D721Med (cell line): ENCODE results near the gene ZNF692.

Experiments used
- DNase-seq: peaks from one replicate; pipeline ENCODE4 v3.0.0; 2011; ENCODE audit warnings: low spot score; ENCODE audit not compliant: insufficient read length
- FAIRE-seq: peaks from 2 replicates; lab custom pipeline; 2011; peaks lifted over from hg19 to GRCh38; lab: Jason Lieb, UNC
- TF ChIP-seq, protein P1 (sequence below): IDR thresholded peaks from 2 replicates; pipeline ENCODE4 v1.5.1; 2012; ENCODE audit warnings: mild to moderate bottlenecking, control low read depth; ENCODE audit not compliant: insufficient read depth; ENCODE audit errors: missing control alignments

ZNF692 gene

DNA sequence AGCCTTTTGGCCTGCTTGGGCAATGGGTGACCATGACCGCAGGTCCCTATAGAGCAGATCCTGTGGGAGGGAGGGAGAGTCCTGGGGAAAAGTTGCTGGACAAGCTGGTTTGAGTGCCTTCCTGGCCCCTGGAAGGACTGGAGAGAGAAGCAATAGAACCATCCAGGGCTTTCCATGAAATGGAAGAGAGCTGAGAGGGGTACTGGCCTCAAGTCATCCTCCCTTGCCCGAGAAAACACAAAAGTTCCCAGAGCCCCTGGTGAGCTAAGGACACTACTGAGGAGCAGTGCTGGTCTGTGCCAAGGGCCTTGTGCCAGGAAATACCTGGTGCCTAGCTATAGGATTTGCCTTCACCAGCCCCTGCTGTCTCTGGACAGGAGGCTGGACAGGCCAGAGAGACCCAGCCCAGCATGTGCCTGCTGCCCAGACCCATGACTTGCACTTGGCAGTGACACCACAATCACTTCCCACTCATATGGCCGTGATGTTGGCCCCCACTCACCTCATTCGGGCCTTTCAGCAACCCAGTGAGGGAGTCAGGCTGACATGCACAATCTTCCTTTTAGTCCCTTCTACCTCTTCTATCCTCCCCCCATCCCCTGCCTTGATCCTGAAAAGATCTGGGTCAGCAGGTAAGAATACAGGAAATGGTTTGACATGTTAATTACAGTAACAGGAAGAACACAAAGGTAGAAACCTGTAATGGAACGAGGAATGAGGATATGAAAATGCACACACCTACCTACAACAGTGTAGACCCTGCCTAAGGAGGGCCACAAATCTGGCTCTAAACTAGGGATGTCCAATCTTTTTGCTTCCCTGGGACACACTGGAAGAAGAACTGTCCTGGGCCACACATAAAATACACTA, 40.1 kb downstream of the ZNF692 start:
- FAIRE-seq: no peak

DNA sequence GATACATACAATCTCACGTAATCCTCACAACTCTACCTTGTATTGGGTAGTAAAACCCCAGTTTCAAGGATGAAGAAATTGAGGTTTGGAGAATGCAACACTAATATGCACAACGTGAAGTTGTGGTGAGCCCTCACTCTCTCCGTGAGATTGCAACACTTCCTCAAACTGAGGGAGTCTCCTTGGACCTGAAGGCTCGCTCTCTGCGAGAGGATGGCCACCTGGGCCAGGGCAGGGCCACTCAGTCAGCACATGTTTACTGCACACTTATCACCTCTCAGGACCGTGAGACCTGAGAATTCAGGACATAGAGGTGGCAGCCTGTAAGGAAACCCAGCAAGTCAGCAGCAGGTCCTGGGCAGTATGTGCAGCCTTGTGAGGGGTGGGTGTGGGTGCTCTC, 41.8 kb downstream of the ZNF692 start:
- no peak for FAIRE-seq
- TF ChIP-seq, protein P1, sequence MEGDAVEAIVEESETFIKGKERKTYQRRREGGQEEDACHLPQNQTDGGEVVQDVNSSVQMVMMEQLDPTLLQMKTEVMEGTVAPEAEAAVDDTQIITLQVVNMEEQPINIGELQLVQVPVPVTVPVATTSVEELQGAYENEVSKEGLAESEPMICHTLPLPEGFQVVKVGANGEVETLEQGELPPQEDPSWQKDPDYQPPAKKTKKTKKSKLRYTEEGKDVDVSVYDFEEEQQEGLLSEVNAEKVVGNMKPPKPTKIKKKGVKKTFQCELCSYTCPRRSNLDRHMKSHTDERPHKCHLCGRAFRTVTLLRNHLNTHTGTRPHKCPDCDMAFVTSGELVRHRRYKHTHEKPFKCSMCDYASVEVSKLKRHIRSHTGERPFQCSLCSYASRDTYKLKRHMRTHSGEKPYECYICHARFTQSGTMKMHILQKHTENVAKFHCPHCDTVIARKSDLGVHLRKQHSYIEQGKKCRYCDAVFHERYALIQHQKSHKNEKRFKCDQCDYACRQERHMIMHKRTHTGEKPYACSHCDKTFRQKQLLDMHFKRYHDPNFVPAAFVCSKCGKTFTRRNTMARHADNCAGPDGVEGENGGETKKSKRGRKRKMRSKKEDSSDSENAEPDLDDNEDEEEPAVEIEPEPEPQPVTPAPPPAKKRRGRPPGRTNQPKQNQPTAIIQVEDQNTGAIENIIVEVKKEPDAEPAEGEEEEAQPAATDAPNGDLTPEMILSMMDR: no peak
- DNase-seq: no peak

More for the DNA sequence above, 40.1 kb downstream of the ZNF692 start:
- TF ChIP-seq, protein P1: no peak
- no peak for DNase-seq

DNA sequence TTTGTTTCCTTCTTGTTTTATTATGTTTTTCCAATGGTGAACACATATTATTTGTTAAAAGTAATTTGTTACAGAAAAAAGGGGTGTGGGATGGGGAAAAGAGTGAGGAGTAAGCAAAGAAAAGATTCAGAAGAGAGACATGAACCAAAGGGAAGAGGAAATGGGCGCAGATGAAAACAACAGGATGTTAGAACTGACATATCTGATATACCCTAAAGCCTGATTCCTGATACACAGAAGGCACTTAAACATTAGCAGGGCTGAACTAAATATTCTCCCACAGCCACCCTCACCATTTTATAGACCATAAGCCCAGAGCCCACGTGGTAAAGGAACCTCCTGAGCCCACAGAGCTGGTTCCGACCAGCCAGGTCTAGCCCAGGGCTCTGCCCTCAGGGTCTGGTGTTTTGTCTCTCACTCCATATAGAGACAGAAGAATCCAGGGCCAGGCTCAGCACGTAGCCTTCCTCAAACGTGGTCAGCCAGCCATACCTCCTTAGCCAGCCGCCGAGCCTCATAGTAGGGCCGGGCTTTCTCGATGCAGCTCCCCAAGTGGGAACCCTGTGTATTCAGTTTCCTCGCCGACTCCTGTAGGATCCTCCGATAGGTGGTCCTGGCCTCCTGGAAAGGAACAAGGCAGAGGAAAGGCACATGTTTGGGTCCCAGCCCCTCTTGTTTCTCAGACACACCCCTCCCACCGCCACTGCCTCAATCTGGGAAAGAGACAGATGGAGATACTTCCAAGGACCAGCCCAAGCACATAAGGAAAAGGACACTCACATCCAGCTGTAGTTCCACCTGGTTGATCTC, 42.6 kb downstream of the ZNF692 start:
- TF ChIP-seq, protein P1: no peak
- FAIRE-seq (no peak), DNase-seq (no peak)

DNA sequence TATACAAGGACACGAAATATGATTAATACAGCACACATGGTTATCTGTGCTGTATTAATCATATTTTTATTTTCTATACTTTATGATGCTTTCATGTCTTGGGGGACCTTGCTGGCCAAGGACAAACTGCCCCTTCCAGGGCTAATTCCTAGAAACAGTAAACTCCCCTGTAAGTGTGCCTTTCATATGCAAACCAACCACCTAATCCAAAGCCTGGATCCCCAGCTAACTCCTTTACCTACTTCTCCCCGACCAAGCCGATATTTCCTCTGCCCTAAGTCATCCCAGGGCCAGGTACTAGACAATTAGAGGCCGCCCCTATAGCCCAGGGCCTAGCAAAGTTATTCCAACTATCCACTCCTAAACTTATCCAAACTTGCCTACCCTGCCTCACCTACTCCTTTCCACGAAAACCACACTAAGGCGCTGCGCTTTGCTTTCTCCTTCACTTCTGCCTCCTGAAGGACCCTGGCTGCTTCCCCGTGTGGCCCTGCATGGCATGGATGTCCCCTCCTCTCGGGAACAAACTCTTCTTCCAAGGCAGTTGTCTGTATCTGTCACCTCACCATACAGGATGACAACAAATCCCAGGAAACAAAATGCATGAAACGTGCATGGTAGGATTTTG, 43.4 kb downstream of the ZNF692 start:
- TF ChIP-seq, protein P1: no peak
- FAIRE-seq (no peak), DNase-seq (no peak)

DNA sequence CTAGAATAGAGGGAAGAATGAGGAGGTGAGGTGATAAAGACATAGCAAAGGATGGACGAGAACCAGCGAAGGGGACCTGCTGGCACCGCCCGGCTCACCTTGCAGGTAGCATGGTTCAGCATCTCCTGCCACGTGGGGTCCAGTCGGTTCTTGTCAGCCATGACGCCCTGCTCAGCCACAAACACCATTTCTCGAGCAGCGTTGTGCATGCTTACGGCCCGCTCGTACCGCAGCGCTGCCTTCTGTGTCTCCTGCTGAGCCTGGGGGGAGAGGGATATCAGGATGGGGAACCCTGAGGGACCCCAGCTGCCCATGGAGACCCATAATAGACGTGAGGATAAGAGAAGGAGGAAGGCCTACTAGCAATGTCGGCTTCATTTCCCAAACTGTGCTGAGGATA, 44.5 kb downstream of the ZNF692 start:
- DNase-seq: no peak
- no peak for FAIRE-seq
- TF ChIP-seq, protein P1: no peak

DNA sequence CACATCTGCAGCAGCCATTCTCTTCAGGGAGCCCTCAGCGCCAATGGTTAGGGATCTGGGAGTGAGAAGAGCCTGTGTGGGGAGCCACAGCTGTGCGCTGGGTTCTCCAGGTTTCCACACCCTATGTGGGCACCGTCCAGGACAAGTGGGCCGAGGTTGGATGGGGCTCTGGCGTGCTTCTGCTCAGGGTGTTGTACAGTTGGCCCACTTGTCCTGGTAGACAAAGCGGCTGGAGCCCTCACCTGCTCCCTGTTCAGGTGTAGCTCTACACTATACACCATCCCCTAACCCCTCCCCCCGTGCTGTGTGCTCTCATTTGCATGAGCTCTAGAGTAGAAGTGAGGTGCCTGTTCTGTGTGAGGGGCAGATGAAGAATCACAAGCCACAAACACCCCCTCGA, 45.3 kb downstream of the ZNF692 start:
- DNase-seq (no peak), FAIRE-seq (no peak)
- TF ChIP-seq, protein P1: no peak
